ENCODE results near the gene ALPK3.
A peak's percentile ranks its signal among the peaks of the same experiment; 100 is the strongest.

The ALPK3 gene

DNA sequence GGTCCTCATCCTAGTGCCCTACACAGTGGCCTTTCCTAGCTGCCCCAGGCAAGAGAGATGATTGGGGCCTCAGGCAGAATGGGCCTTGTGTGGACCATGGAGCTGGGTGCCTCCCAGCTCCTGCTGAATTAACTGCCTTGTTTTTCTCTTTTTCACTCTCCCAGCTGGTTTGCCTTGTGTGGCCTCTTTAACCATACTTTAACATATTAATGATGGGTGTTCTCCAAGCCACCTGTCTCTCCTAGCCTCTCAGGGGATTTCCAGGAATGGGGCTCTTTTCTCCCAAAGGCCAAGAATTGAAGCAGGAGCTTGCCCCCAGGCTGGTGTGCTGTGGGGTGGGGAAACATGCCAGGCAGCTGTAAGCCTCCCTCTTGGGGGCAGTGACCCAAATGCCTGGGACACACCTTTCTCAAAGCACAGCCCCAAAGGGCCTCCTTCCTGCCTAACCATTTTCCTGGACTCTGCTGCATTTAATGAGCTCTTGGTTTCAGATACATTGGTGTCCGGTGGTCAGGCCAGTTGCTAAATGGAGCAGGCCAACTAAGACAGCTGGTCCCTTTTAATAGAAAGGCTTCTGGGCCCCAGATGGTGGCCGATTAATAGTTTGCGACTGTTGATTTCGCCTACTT, 5.6 kb downstream of the ALPK3 start:
- no peak for DNase-seq

DNA sequence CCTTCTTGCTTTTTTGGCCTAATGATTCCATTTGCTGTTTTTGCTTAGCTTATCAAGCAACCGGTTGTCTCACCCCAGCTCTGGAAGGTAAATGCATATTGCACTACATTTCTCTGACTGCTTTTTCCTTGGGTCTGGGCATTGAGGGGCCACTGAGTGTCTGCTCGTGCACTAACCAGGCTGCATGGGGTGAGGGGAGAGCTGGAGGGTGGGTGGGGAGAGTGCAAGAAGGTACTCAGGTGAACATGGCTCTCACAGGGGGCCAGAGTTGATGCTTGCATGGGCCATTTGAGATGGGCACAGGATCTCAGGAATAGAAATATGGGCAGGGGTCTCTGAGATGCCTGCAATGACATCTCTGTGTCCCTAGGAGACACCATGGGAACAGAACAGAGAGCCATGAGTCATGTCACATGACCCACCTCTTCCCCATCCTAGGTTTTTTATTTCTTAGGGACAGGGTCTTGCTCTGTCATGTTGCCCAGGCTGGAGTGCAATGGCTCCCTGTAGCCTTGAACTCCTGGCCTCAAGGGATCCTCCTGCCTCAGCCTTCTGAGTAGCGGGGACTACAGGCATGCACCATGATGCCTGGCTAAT, 6.2 kb downstream of the ALPK3 start:
- no peak for DNase-seq

DNA sequence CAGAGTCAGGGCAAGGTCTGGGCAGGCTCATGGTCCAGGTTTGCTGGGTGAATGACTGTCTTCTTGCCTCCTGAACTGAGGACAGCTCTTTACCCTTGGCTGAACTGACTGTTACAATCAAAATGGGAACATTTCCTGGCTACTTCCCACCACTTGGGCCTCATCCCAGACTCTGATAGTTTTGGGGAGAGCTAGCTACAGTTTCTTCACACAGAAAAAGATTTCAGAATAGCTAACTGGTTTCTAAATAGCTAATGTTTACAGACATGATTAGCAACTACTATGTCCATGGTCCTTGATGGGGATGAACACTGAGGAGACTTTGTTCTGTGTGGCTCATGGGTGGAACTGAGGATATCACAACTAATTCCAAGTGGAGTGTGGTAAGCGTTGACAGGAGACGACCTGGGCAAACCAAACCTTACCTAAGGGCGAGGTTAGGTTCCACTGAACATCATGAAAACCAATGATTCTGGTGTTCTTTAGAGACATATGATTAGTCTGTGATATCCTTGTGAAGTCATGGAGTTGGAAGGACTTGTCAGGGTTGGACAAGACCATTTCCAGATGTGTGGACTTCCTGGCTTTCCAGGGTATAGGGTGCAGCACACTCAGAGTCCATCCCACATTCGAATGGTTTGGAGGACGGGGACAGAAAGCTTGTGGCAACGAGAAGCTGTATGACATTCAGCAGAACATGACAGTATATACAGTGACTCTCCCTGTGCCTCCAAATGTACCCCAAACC, 7.3 kb downstream of the ALPK3 start:
- DNase-seq = peak in 21 of 58 donors; percentile 6 to 64 (median 32)

DNA sequence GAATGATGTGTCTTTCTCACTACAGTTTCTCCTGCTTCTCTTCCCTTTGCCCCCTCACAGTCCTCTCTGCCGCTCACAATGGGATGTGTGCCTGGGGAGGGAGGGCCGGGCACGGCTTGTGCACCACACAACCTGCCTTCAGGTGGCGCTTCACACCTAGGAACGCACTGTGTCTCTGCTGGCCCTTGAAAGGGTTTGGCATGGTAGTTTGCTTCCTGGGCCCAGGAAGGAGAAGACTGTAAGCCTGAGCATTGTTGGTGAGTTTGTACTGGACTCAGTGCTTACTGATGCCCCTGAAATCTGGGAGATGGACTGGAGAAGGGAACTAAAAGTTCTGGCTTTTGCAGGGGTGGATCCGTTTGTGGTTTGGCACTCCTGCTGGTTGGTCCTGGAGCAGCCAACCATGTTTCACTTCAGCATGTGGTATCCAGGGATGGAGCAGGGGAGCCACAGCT, 9.2 kb downstream of the ALPK3 start:
- no peak for DNase-seq

DNA sequence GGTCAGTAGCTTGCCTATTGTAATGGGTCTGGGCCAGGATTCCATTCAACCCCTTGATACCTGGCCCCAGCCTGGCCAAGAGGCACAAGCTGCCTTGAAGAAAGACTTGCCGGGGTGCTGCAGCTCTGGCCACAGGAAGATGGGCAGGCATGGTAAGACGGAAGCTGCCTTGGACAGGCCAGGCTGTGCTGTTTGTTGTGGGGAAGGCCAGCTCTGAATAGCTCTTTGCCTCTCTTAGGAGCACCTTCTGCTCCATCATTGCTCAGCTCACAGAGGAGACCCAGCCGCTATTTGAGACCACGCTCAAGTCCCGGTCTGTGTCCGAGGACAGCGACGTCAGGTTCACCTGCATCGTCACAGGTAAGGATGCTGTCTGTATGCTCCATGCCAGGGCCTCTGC, 10.1 kb downstream of the ALPK3 start:
- no peak for DNase-seq

DNA sequence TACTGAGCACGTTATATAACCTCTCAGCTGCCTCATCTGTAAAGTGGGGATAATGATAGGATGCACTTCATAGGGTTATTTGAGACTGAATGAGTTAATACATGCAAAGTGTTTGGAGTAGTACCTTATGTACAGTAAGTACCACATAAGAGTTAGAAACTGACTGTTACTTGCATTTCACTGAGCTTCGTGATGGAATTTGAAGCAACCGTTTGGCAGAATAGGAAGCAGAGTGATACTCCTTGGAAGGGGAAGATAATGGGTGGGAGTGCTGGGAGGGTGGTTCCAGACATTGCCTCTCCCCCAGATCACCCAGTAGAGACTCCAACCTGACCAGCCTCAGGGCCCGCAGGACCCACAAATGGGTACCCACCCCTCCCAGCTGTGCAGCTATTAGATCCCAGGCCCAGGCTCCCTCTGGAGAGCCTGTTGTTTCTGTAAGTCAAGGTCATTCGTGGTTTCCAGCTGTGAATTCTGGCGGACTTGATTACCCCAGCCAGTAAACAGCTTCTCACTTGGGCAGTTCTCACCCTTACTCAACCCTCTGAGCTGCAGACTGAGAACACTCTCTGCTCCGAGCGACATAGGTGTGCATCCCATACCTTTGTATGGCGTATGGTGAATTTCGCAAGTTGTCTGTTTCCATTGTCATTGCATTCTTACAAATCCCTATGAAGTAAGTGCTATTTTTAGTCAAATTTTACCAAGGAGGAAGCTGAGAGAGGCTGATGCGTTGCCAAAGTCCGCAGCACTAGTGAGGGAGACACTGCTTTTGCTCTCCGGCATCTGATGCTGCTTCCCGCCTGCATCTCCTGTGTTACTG, 11.1 kb downstream of the ALPK3 start:
- DNase-seq = no peak

DNA sequence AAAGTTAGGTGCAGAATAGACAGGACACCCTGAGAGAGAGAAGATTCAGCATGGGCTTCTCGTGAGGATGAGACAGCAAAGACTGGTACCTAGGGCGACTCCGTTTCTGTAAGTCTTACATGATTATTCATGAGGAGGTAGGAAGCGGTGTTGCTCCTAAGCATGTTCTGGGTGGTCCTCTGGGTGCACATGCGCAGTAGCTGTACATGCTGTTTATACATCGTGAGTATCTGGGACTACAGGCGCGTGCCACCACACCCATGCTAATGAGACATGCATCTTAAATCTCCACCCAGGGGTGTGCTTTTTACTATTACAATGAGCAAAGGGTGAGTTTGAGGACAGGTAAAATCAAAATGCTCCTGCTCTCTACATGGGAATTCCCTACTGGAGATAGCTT, 12.3 kb downstream of the ALPK3 start:
- DNase-seq = no peak

DNA sequence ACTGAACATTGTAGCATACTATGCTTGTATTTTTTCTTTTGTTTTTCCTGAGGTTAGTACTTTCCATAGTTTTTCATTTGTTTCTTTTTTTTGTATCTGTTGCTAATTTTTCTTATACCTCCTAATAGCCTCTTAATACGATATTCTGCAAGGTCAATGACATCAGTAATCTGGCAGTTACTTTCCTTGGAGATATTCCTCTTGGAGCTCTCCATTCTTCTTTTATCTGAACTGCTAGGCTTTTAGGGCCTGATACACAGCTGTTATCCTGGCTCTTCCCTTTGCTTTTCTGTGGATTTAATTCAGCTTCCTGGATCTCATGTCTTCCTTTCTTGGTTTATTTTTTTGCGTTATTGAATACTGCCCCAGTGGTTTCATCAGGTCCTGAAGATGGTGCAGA, 12.9 kb downstream of the ALPK3 start:
- no peak for DNase-seq

DNA sequence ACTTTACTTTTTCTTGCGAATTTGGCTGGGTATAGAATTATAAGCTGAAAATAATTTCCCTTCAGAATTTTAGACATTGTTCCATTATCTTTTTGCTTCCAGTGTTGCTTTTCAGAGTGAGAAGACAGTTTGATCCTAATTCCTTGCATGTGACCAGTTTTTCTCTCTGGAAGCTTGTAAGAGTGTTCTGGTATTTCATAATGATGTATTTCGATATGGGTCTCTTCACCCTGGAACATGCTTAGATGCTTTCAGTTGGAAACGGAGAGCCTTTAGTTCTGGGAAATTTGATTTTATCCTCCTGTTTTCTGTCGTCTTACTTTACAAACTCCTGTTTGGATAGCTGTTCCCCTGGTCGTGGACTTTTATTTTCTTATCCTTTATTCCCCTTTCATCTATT, 13.9 kb downstream of the ALPK3 start:
- no peak for DNase-seq

DNA sequence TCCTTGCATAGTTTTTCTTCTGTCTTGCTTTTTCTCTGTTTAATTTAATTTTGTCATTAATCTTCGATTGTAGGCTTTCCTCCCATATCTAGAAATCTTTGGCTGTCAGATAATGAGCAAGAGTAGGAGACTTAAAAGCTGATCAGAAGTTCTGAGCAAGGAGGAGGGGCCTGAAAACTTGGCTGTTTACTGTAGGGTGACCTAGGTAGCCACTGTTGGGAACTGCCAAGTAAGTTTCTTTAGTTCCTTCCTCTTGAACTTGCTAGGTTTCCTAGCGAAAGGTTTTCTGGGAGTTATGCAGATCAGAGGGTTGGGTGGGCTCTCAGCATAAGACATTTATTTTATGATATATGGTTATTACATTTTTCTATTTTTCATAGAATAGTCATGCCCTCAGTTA, 14.5 kb downstream of the ALPK3 start:
- DNase-seq = no peak

DNA sequence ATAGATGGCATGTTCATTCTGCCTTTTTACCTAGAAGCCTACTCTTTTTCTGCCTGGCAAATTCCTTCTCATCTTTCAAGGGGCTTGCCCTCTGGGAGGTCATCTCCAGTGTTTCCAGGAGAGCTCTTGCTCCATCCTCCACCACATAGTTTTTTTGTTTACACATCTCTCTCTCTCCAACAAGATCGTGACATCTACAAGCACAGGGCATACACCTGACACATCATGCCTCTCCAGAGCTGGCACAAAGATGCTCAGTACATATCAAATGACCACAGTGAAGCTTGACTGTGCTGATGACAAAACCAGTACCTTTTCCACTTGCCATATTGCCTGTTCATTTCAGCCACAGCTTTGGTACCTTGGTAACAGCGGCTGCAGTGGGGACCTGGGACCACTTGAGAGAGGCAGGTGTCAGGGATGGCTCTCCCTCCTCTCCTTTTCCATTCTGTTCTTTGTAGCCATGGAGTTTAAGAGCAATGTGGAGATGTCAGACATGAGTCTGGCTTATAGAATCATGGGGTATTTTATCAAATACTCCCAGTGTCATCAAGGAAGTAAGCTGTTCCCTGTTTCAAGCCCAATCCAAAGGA, 15.4 kb downstream of the ALPK3 start:
- DNase-seq = no peak

DNA sequence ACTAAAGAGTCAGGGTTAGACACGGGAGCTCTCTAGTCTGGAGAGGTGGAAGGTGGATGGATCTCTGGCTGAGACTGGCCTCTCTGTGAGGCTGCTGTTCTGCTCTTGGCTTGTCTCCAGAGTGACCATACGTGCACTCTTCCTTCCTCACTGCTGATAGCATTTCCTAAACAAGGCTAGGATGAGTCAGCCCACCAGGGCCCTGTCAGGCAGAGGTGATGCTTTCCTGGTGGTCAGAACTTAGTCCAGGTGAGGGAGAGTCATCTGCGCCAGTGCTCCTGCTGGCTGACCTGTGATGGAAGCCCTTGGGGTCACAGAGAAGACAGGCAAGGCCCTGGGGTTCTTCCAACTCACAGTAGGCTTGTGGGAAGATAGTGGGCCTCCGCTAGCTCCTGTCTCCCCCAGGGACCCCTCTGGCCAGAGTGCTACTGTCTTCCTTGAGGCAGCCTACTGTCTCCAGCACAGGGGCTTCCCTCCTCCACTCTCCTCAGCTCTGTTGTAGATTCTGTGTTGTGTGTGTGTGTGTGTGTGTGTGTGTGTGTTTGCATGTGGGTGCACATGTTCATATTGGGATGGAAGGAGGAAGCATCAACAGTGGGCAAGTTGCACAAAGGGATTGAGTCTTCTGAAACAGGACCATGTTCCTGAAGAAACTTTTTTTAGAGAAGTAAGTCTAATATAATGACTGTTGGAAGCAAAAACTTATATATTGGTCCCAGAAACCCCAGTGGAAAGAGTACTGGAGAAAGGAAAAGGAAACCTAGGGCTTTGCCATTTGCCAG, 16.5 kb downstream of the ALPK3 start:
- no peak for DNase-seq

DNA sequence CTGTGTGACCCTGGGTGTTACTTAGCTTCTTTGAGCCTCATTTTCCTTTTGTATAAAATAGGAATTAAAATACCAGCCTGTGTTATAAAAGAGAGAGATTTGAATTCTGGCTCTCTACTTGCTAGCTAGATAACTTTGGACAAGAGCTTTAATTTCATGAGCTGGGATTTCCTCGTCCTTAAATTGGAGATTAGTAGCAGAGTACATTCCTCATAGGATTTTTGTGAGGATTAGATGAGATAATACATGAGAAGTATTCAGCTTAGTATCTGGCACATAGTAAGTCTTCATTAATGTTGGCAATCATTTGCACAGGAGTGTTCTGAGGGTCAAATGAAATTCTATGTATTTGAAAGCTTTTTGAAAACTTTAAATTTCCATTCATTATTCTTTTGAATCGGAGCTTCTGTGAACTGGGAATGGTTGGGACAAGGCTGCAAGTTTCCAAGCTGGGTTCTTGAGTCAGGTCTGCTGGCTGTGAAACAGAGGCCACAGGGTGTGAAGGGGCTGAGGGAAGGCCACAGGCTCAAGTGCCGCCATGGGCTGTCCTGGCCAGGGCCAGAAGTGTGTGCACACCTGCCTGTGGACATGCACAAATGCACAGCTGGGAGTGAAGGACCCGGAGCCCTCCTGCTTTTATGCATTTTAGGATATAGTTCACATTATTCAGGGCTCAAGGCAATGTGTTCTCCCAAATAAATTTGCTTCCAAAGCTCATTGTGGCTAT, 17.2 kb downstream of the ALPK3 start:
- DNase-seq = no peak

DNA sequence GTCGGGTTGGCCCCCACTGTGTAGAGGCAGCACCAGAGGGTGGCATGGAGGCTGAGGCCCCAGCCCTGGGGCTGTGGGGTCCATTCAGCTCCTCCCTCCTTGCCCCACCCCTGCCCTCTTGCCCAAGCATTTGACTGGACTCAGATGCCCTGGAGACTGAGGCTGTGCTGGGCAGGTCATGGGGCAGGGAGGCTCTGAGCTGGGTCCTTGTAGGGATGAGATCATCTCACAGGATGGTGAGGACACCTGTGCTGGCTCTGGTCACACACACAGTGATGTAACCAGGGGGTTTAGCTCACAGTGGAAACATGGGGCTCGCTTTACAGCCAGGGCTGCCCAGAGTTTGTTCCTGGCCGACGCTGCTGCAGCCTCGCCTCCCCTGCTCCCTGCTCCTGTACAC, 17.8 kb downstream of the ALPK3 start:
- no peak for DNase-seq

DNA sequence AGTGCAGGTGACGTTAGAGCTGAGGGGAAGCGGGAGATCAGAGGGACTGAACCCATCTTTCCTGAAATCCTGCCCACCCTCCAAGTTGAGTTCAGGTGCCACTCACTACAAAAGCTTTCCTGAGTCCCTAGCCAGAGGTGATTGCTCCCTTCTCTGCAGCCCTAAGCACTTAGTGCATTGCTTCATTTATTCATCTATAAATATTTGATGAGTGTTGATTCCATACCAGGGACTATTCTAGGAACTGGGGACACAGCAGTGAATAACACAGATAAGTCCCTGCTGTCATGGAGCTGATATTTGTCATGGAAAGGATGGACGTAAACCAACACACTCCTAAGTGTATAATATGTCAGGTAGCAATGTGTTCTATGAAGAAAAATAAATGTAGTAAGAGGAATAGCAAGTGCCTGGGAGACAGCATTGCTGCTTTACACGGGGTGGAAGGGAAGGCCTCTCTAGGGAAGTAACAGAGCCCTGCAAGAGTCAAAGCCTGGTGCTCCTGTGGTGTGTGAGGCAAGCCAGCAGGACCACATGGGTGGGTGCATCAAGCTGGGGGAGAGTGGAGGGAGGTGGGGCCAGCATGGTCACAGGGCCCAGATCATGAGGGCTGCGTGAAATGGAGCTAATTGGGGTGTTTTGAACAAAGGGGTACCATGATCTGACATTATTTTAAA, 18.6 kb downstream of the ALPK3 start:
- DNase-seq = no peak

DNA sequence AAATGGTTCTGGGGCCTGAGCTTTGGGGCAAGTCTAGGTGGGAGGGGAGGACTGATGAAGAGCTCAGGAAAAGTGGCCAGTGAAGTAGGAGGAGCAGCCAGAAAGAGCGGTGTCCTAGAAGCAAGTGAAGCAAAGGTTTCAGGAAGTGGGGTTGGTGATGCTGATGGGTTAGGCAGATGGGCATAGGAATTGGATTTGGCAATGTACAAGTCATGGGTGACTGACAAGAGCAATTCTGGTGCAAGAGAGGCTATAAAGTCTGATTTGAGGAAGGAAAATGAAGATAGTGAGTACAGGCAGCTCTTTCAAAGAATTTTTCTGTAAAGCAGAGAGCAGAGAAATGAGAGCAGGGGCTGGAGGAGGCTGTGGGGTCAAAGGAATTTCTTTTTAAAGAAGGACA, 19.7 kb downstream of the ALPK3 start:
- DNase-seq = no peak

DNA sequence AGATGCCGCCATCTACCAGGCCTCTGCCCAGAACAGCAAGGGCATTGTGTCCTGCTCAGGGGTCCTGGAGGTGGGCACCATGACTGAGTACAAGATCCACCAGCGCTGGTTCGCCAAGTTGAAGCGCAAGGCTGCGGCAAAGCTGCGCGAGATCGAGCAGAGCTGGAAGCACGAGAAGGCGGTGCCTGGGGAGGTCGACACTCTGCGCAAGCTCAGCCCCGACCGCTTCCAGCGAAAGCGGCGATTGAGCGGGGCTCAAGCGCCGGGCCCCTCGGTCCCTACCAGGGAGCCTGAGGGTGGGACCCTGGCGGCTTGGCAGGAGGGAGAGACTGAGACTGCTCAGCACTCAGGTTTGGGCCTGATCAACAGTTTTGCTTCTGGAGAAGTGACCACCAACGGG, 22.6 kb downstream of the ALPK3 start:
- no peak for DNase-seq

DNA sequence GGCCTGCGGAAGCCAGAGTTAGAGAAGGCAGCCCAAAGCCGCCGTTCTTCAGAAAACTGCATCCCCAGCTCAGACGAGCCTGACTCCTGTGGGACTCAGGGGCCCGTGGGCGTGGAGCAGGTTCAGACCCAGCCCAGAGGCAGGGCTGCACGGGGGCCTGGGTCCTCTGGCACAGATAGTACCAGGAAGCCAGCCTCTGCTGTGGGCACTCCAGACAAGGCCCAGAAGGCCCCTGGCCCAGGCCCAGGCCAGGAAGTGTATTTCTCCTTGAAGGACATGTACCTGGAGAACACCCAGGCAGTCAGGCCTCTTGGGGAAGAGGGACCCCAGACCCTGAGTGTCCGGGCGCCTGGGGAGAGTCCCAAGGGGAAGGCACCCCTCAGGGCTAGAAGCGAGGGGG, 23.1 kb downstream of the ALPK3 start:
- DNase-seq = no peak

DNA sequence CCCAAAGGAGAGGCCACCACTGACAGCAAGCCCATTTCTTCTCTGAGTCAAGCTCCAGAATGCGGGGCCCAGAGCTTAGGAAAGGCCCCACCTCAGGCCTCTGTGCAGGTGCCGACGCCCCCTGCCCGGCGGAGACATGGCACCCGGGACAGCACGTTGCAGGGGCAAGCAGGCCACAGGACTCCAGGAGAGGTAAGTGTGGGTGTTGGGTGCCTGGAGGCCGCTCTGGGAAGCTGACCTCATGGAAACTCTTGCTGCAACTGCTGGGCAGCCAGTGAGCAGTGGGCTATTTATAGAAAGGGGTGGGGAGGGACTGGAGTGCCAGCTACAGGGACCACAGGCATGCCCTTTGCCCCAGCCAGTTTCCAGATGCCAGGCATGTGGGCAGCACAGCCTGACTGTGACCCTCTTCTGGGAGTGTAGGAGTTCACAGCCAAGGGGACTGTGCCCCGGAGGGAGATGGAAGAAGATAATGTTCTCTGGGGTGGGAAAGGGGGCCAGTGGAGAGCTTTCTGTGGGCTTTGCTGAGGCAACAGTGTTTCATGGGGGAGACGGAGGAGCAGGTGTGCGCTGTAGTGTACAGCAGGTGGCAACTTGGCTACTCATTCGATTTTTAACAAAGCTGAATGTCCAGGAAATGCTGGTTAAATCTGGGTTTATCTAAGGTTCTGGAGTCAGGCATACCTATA, 23.7 kb downstream of the ALPK3 start:
- DNase-seq = no peak

Measured in anterior cingulate cortex (tissue), 58 donors.